ENCODE data around the gene ERAP2.

- TF ChIP-seq CTCF (IDR thresholded peaks at IDR 0.05), result no peak
- TF ChIP-seq POLR2A (IDR thresholded peaks at IDR 0.05), result no peak
Measured at GRCh38 chr5:96871686-96872085, 4.6 kb upstream of the ERAP2 start.

Data from heart left ventricle (tissue), 13 donors.